GM13977 (cell line): Measurements from ENCODE around the gene ANTXR2.
"Not testable (repeated sequence)": the region's sequence is repeated elsewhere in the genome, so short reads cannot be mapped to it uniquely, and the experiment has no call there.

ENCODE experiments used
- DNase-seq: peaks from one replicate; pipeline ENCODE4 v3.0.0; 2012; ENCODE audit warnings: low spot score
- CTCF ChIP-seq: IDR thresholded peaks from 2 replicates; pipeline ENCODE4 v1.5.1; 2012; ENCODE audit warnings: mild to moderate bottlenecking, control low read depth; ENCODE audit not compliant: insufficient read depth; ENCODE audit errors: extremely low read depth, missing control alignments
- in situ Hi-C: fragments of 300-500 bp; cut with MboI; formaldehyde crosslinking; loops from one replicate; pipeline ENCODE4 v1.12.0; 2022; ENCODE audit warnings: low sequenced_read_pairs, low pct_unique_long_range_greater_than_20kb, mixed read lengths, inconsistent platforms; ENCODE audit not compliant: unreplicated experiment

ANTXR2 gene

GRCh38 chr4:79893456-79893855 lies 179.6 kb downstream of the ANTXR2 start:
- DNase-seq: no peak
- in situ Hi-C loops: no loop called here
- TF ChIP-seq CTCF: no peak

- DNase-seq, in situ Hi-C loops: not testable (repeated sequence)
Measured at GRCh38 chr4:79889026-79889425, 184.0 kb downstream of the ANTXR2 start.

- in situ Hi-C loops: no loop called here
- no peak for DNase-seq
- no peak for TF ChIP-seq CTCF
Measured at GRCh38 chr4:79886557-79886956, 186.5 kb downstream of the ANTXR2 start.

- no peak for TF ChIP-seq CTCF
- DNase-seq: no peak
- in situ Hi-C loops: no loop called here
Measured at GRCh38 chr4:79886021-79886420, 187.0 kb downstream of the ANTXR2 start.

GRCh38 chr4:79883290-79883689 lies 189.7 kb downstream of the ANTXR2 start:
- TF ChIP-seq CTCF: no peak
- DNase-seq: no peak
- in situ Hi-C loops: no loop called here

- DNase-seq: no peak
- in situ Hi-C loops: no loop called here
- TF ChIP-seq CTCF: no peak
Measured at GRCh38 chr4:79882806-79883205, 190.2 kb downstream of the ANTXR2 start.

- in situ Hi-C loops: no loop called here
- TF ChIP-seq CTCF: no peak
- no peak for DNase-seq
Measured at GRCh38 chr4:79881407-79881806, 191.6 kb downstream of the ANTXR2 start.
